ENCODE data around the gene STMN1. TPM values are rescaled to one million over a fixed set of nuclear protein-coding genes. Genes with fewer than 3 reads are reported as not detected.

The STMN1 gene
- total and polyA plus RNA-seq, 2 experiments from 2014 or later = 227 to 1,890 TPM

DNA sequence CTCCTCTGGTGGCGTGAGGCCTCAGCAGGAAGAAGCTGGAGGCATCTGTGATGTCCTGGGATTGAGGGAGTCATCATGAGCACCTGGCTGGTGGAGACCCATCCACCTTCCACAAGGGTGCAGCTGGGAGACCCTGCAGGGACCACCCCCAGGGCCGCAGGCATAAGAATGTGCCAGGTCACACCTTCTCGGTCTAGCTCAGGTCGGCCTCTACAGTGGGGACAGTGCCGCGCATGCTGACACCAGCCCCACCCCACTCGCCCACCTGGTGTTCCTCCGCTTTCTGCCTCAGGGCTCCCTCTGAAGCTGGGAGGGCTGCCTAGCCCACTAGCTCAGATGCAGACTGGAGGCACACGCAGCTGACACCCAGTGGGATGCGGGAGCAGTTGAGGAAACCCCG, 25.0 kb downstream of the STMN1 start:
- Mint-ChIP-seq H3K9me3 (no peaks in the 10 kb centered on the region), H3K27ac (no peak overlapping the region), H3K4me3 (no peak overlapping the region), H3K4me1 (peaks cover 5% of the 10 kb centered on the region), H3K27me3 (ENCODE audit: insufficient read depth, low read depth, poor library complexity) (no peaks in the 10 kb centered on the region), H3K36me3 (ENCODE audit: low read depth) (no peaks in the 10 kb centered on the region)
- H3K27ac ChIP-seq (ENCODE audit: low read depth) = no peak overlapping the region
- no peaks in the 10 kb centered on the region for H4K20me1 ChIP-seq (replicated peaks; ENCODE audit: insufficient read depth)
- peaks cover 15% of the 10 kb centered on the region for H3K27me3 ChIP-seq (ENCODE audit: insufficient read depth)
- H3K9me2 ChIP-seq (ENCODE audit: insufficient read depth) = no peaks in the 10 kb centered on the region
- no peak for DNase-seq (ENCODE audit: low spot score)
- no peak for ATAC-seq
- H3K79me2 ChIP-seq (replicated peaks; ENCODE audit: insufficient read depth) = no peaks in the 10 kb centered on the region
- TF ChIP-seq JUNB (IDR thresholded peaks at IDR 0.05; ENCODE audit: unreplicated experiment) (no peak), EZH2 (IDR thresholded peaks at IDR 0.05; ENCODE audit: low read depth, unreplicated experiment) (no peak), EZH2phosphoT487 (IDR thresholded peaks at IDR 0.05; ENCODE audit: unreplicated experiment) (no peak), STAT1 (IDR thresholded peaks at IDR 0.05; ENCODE audit: unreplicated experiment) (no peak), POLR2AphosphoS5 (IDR thresholded peaks at IDR 0.05; ENCODE audit: low read depth) (no peak)
- no peak overlapping the region for H2AFZ ChIP-seq
- H3K4me3 ChIP-seq = no peak overlapping the region
- H3K4me1 ChIP-seq (ENCODE audit: insufficient read depth) = peaks cover 5% of the 10 kb centered on the region
- no peaks in the 10 kb centered on the region for H3K36me3 ChIP-seq (ENCODE audit: insufficient read depth)
- no peaks in the 10 kb centered on the region for H3F3A ChIP-seq (replicated peaks; ENCODE audit: low read depth)
- H3K4me2 ChIP-seq = no peak overlapping the region

DNA sequence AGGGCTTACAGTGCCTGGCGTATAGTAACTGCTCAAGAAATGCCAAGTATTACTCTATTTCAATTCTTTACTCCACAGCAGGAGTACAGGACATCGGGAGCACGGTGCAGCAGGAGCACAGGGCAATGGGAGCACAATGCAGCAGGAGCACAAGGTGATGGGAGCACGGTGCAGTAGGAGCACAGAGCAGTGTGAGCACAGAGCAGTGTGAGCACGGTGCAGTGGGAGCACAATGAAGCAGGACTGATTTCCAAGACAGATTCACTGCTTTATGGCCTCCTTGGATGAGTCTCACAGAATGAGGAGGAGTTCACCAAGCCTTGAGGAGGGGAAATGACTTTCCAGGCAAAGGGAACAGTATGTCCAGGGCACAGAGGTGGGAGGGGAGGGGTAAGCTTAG, 25.7 kb downstream of the STMN1 start:
- Histone ChIP-seq H3F3A (replicated peaks; ENCODE audit: low read depth) (no peaks in the 10 kb centered on the region), H3K9me2 (ENCODE audit: insufficient read depth) (no peaks in the 10 kb centered on the region), H3K4me2 (no peak overlapping the region), H3K27me3 (ENCODE audit: insufficient read depth) (peaks cover 17% of the 10 kb centered on the region), H2AFZ (no peak overlapping the region), H3K27ac (ENCODE audit: low read depth) (no peak overlapping the region), H3K4me1 (ENCODE audit: insufficient read depth) (peaks cover 6% of the 10 kb centered on the region), H4K20me1 (replicated peaks; ENCODE audit: insufficient read depth) (no peaks in the 10 kb centered on the region), H3K4me3 (no peak overlapping the region), H3K36me3 (ENCODE audit: insufficient read depth) (no peaks in the 10 kb centered on the region), H3K79me2 (replicated peaks; ENCODE audit: insufficient read depth) (no peaks in the 10 kb centered on the region)
- ATAC-seq = no peak
- no peak for TF ChIP-seq ZNF331 (CRISPR knock-in tag; IDR thresholded peaks at IDR 0.05; ENCODE audit: low read depth)
- H3K27me3 Mint-ChIP-seq (ENCODE audit: insufficient read depth, low read depth, poor library complexity) = no peaks in the 10 kb centered on the region
- peaks cover 7% of the 10 kb centered on the region for H3K4me1 Mint-ChIP-seq
- H3K9me3 Mint-ChIP-seq = no peaks in the 10 kb centered on the region
- H3K27ac Mint-ChIP-seq = no peak overlapping the region
- no peak for DNase-seq (ENCODE audit: low spot score)
- no peaks in the 10 kb centered on the region for H3K36me3 Mint-ChIP-seq (ENCODE audit: low read depth)
- H3K4me3 Mint-ChIP-seq = no peak overlapping the region; the same call in 2 of the 3 replicates

DNA sequence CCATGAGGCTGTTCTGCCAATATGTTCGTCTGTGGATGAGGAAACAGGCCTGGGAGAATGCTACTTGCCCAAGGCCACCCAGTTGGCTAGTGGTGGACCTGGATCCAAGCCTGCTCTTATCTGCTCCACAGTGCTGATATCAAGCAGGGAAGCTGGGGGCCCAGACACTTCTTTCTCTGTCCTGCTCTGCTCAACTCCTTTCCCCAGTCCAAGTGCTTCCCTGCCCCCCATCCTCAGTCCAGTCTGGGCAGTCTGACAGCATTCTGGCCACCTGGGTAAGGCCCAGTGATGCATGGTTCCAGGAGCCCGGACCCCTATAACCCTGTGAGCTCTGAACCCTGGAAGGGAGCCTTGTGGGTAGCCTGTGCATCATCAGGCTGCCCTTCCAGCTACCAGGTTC, 26.5 kb downstream of the STMN1 start:
- Histone ChIP-seq H3K79me2 (replicated peaks; ENCODE audit: insufficient read depth) (no peaks in the 10 kb centered on the region), H3K27ac (ENCODE audit: low read depth) (no peak overlapping the region), H3F3A (replicated peaks; ENCODE audit: low read depth) (0 out of 2 replicates have a peak, but pooled peaks cover 2% of the 10 kb centered on the region), H3K4me1 (ENCODE audit: insufficient read depth) (peaks cover 6% of the 10 kb centered on the region), H2AFZ (no peak overlapping the region), H3K4me3 (no peak overlapping the region), H3K4me2 (no peak overlapping the region), H4K20me1 (replicated peaks; ENCODE audit: insufficient read depth) (no peaks in the 10 kb centered on the region), H3K36me3 (ENCODE audit: insufficient read depth) (no peaks in the 10 kb centered on the region), H3K9me2 (ENCODE audit: insufficient read depth) (no peaks in the 10 kb centered on the region), H3K27me3 (ENCODE audit: insufficient read depth) (peaks cover 17% of the 10 kb centered on the region)
- ATAC-seq = no peak
- Mint-ChIP-seq H3K27ac (no peak overlapping the region), H3K27me3 (ENCODE audit: insufficient read depth, low read depth, poor library complexity) (no peaks in the 10 kb centered on the region), H3K36me3 (ENCODE audit: low read depth) (no peaks in the 10 kb centered on the region), H3K4me3 (no peak overlapping the region), H3K4me1 (peaks cover 7% of the 10 kb centered on the region), H3K9me3 (no peaks in the 10 kb centered on the region; the same call in 2 of the 3 replicates)
- TF ChIP-seq ZNF331 (CRISPR knock-in tag; IDR thresholded peaks at IDR 0.05; ENCODE audit: low read depth) (no peak), EZH2phosphoT487 (IDR thresholded peaks at IDR 0.05; ENCODE audit: unreplicated experiment) (no peak), STAT1 (IDR thresholded peaks at IDR 0.05; ENCODE audit: unreplicated experiment) (no peak)
- TF ChIP-seq, protein P1, sequence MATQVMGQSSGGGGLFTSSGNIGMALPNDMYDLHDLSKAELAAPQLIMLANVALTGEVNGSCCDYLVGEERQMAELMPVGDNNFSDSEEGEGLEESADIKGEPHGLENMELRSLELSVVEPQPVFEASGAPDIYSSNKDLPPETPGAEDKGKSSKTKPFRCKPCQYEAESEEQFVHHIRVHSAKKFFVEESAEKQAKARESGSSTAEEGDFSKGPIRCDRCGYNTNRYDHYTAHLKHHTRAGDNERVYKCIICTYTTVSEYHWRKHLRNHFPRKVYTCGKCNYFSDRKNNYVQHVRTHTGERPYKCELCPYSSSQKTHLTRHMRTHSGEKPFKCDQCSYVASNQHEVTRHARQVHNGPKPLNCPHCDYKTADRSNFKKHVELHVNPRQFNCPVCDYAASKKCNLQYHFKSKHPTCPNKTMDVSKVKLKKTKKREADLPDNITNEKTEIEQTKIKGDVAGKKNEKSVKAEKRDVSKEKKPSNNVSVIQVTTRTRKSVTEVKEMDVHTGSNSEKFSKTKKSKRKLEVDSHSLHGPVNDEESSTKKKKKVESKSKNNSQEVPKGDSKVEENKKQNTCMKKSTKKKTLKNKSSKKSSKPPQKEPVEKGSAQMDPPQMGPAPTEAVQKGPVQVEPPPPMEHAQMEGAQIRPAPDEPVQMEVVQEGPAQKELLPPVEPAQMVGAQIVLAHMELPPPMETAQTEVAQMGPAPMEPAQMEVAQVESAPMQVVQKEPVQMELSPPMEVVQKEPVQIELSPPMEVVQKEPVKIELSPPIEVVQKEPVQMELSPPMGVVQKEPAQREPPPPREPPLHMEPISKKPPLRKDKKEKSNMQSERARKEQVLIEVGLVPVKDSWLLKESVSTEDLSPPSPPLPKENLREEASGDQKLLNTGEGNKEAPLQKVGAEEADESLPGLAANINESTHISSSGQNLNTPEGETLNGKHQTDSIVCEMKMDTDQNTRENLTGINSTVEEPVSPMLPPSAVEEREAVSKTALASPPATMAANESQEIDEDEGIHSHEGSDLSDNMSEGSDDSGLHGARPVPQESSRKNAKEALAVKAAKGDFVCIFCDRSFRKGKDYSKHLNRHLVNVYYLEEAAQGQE (IDR thresholded peaks at IDR 0.05; ENCODE audit: unreplicated experiment) = no peak
- no peak for DNase-seq (ENCODE audit: low spot score)

Measured in GM23338 (cell line).